H1 (cell line): ENCODE data around the gene ERICH6. TPM values are rescaled to one million over a fixed set of nuclear protein-coding genes. Genes with fewer than 3 reads are reported as not detected.

Experiments
- CTCF ChIA-PET: fragments of 300-600 bp; sonication (Branson Sonifier 250); formaldehyde crosslinking; loops from one replicate; lab custom pipeline; 2021; ENCODE audit not compliant: partially characterized antibody; lab: Charles Lee
- POLR2A ChIA-PET: fragments of 300-600 bp; sonication (Branson Sonifier 250); formaldehyde crosslinking; loops from one replicate; lab custom pipeline; 2021; ENCODE audit warnings: inconsistent platforms; ENCODE audit not compliant: partially characterized antibody; lab: Charles Lee
- DNase-seq, 2 experiments: peaks; one replicate each; pipeline versions ENCODE4 v3.0.0 to v3.0.0-alpha.2; 2010 to 2022; ENCODE audit warnings: low spot score in 2 of 2, low read depth in 1 of 2, mixed read lengths in 1 of 2
- FAIRE-seq: peaks from 2 replicates; lab custom pipeline; 2011; peaks lifted over from hg19 to GRCh38; lab: Jason Lieb, UNC
- H2AFZ ChIP-seq: 2 replicates; pipeline ENCODE4 v1.8.1; 2012; ENCODE audit warnings: low read length, inconsistent platforms
- H2AK5ac ChIP-seq: 2 replicates; pipeline ENCODE4 v1.6.1; 2013; ENCODE audit warnings: low read depth, low read length
- H2BK120ac ChIP-seq: replicated peaks from 2 replicates; pipeline ENCODE3; 2013; ENCODE audit warnings: low read depth, low read length, inconsistent platforms
- H2BK12ac ChIP-seq: 2 replicates; pipeline ENCODE4 v1.6.1; 2013; ENCODE audit warnings: low read depth, low read length
- H2BK15ac ChIP-seq: 2 replicates; pipeline ENCODE4 v1.6.1; 2013; ENCODE audit warnings: low read length
- H2BK20ac ChIP-seq: 2 replicates; pipeline ENCODE4 v1.6.1; 2013; ENCODE audit warnings: low read length
- H2BK5ac ChIP-seq: 2 replicates; pipeline ENCODE4 v1.6.1; 2013; ENCODE audit warnings: low read depth, low read length
- H3K14ac ChIP-seq: 2 replicates; pipeline ENCODE4 v1.6.1; 2013; ENCODE audit warnings: inconsistent platforms; ENCODE audit not compliant: insufficient read length
- H3K18ac ChIP-seq: 2 replicates; pipeline ENCODE4 v1.6.1; 2013; ENCODE audit warnings: low read length; ENCODE audit errors: extremely low read depth
- H3K23ac ChIP-seq: 2 replicates; pipeline ENCODE4 v1.6.1; 2013; ENCODE audit warnings: inconsistent platforms; ENCODE audit not compliant: insufficient read length
- H3K23me2 ChIP-seq: 2 replicates; pipeline ENCODE4 v1.6.1; 2013; ENCODE audit warnings: low read depth, low read length
- H3K27ac ChIP-seq: 2 replicates; pipeline ENCODE4 v1.6.1; 2011; ENCODE audit warnings: low read depth, low read length, inconsistent platforms
- H3K27me3 ChIP-seq, 4 experiments: replicated peaks in 1 of 4; 1 replicate in 1 of 4; 2 replicates in 3 of 4; pipeline versions ENCODE4 v1.6.1 to v1.8.1; 2011 to 2013; ENCODE audit warnings: low read length in 3 of 4, mild to moderate bottlenecking in 3 of 4, inconsistent platforms in 2 of 4, mixed read lengths in 2 of 4, moderate library complexity in 1 of 4; ENCODE audit not compliant: control insufficient read depth in 3 of 4, insufficient read depth in 3 of 4; ENCODE audit errors: extremely low read depth in 1 of 4
- H3K36me3 ChIP-seq, 4 experiments: 2 replicates each; pipeline versions ENCODE4 v1.6.1 to v1.8.1; 2011 to 2013; ENCODE audit warnings: mild to moderate bottlenecking in 4 of 4, low read length in 3 of 4, moderate library complexity in 2 of 4, control low read depth in 1 of 4, inconsistent platforms in 1 of 4; ENCODE audit not compliant: insufficient read depth in 4 of 4, control insufficient read depth in 2 of 4
- H3K4ac ChIP-seq: replicated peaks from 2 replicates; pipeline ENCODE3; 2013; ENCODE audit warnings: low read length, low read depth, mixed read lengths, inconsistent platforms; ENCODE audit not compliant: insufficient read length
- H3K4me1 ChIP-seq, 4 experiments: replicated peaks in 1 of 4; 1 replicate in 1 of 4; 2 replicates in 3 of 4; pipeline versions ENCODE4 v1.6.1 to v1.8.1; 2011 to 2013; ENCODE audit warnings: low read length in 3 of 4, inconsistent platforms in 2 of 4, mixed read lengths in 1 of 4; ENCODE audit not compliant: insufficient read depth in 4 of 4, control insufficient read depth in 3 of 4
- H3K4me2 ChIP-seq, 2 experiments: 2 replicates each; pipeline versions ENCODE4 v1.6.1 to v1.8.1; 2011 to 2013; ENCODE audit warnings: low read depth in 2 of 2, low read length in 2 of 2, control low read depth in 1 of 2, inconsistent platforms in 1 of 2, mild to moderate bottlenecking in 1 of 2; ENCODE audit not compliant: insufficient read depth in 1 of 2
- H3K4me3 ChIP-seq, 4 experiments: fragments of 200-600, 300-600 bp in 1 of 4; sonication (generic), shearing (Covaris generic), sonication (Bioruptor Twin) in 1 of 4; 2 replicates each; pipeline versions ENCODE4 v1.5.1 to v1.8.1; 2011 to 2016; ENCODE audit warnings: low read length in 4 of 4, low read depth in 3 of 4, control low read depth in 2 of 4, inconsistent platforms in 2 of 4, mild to moderate bottlenecking in 2 of 4, mixed read lengths in 1 of 4, moderate library complexity in 1 of 4; ENCODE audit not compliant: insufficient read depth in 2 of 4; ENCODE audit errors: extremely low read depth in 1 of 4
- H3K56ac ChIP-seq: replicated peaks from 2 replicates; pipeline ENCODE3; 2013; ENCODE audit warnings: low read depth, mild to moderate bottlenecking, mixed read lengths, low read length, inconsistent platforms; ENCODE audit not compliant: insufficient read length
- H3K79me1 ChIP-seq: 2 replicates; pipeline ENCODE4 v1.6.1; 2013; ENCODE audit warnings: low read depth, low read length, control low read depth
- H3K79me2 ChIP-seq, 2 experiments: 2 replicates each; pipeline versions ENCODE4 v1.6.1 to v1.8.1; 2012 to 2013; ENCODE audit warnings: low read length in 2 of 2, mild to moderate bottlenecking in 2 of 2, inconsistent platforms in 1 of 2; ENCODE audit not compliant: insufficient read depth in 2 of 2, control insufficient read depth in 1 of 2
- H3K9ac ChIP-seq, 4 experiments: replicated peaks in 1 of 4; 1 replicate in 1 of 4; 2 replicates in 3 of 4; pipeline versions ENCODE4 v1.6.1 to v1.8.1; 2011 to 2013; ENCODE audit warnings: low read depth in 3 of 4, low read length in 3 of 4, control low read depth in 2 of 4, mild to moderate bottlenecking in 2 of 4, moderate library complexity in 2 of 4, inconsistent platforms in 1 of 4; ENCODE audit errors: extremely low read depth in 1 of 4
- H3K9me3 ChIP-seq, 2 experiments: 2 replicates each; pipeline versions ENCODE4 v1.6.1 to v1.8.1; 2012 to 2013; ENCODE audit warnings: mild to moderate bottlenecking in 2 of 2, moderate library complexity in 2 of 2, control low read depth in 1 of 2, inconsistent platforms in 1 of 2, low read depth in 1 of 2, low read length in 1 of 2, mixed read lengths in 1 of 2; ENCODE audit not compliant: insufficient read depth in 2 of 2
- H4K20me1 ChIP-seq, 2 experiments: replicated peaks in 1 of 2; 2 replicates each; pipeline versions ENCODE3 to v1.8.1; 2011 to 2013; ENCODE audit warnings: inconsistent platforms in 2 of 2, low read length in 2 of 2, mild to moderate bottlenecking in 1 of 2; ENCODE audit not compliant: insufficient read depth in 2 of 2, control insufficient read depth in 1 of 2
- H4K5ac ChIP-seq: 2 replicates; pipeline ENCODE4 v1.6.1; 2013; ENCODE audit warnings: low read length, low read depth, mixed read lengths, inconsistent platforms; ENCODE audit not compliant: insufficient read length
- H4K8ac ChIP-seq: 2 replicates; pipeline ENCODE4 v1.8.0; 2013; ENCODE audit warnings: mild to moderate bottlenecking, moderate library complexity, low read length, inconsistent platforms; ENCODE audit not compliant: insufficient read depth; ENCODE audit errors: extremely low read depth
- H4K91ac ChIP-seq: replicated peaks from 2 replicates; pipeline ENCODE3; 2013; ENCODE audit warnings: low read length, mixed read lengths, inconsistent platforms; ENCODE audit not compliant: insufficient read length
- CBX5 ChIP-seq: fragments of 300-800, 300-1000 bp; sonication (generic); IDR thresholded peaks from 2 replicates; pipeline ENCODE4 v1.7.1; 2016; ENCODE audit warnings: antibody characterized with exemption, low read length, low read depth
- CBX8 ChIP-seq: fragments of 300-800, 300-1000 bp; sonication (generic); IDR thresholded peaks from 2 replicates; pipeline ENCODE4 v1.7.1; 2016; ENCODE audit warnings: low read depth, low read length, borderline replicate concordance
- CEBPB ChIP-seq: IDR thresholded peaks from 2 replicates; pipeline ENCODE4 v1.6.1; 2012; ENCODE audit warnings: low read depth, low read length
- CHD1 ChIP-seq: IDR thresholded peaks from 2 replicates; pipeline ENCODE4 v1.6.1; 2012; ENCODE audit warnings: low read depth, low read length, improper control_type of control experiment
- EP300 ChIP-seq, 2 experiments: IDR thresholded peaks; 1 replicate in 1 of 2; 2 replicates in 1 of 2; pipeline ENCODE4 v1.6.1; 2011 to 2012; ENCODE audit warnings: low read depth in 2 of 2, low read length in 2 of 2, mild to moderate bottlenecking in 2 of 2, borderline replicate concordance in 1 of 2, inconsistent platforms in 1 of 2, moderate library complexity in 1 of 2
- HDAC6 ChIP-seq: IDR thresholded peaks from one replicate; pipeline ENCODE4 v1.7.1; 2012; ENCODE audit warnings: low read depth, mild to moderate bottlenecking, inconsistent platforms, low read length, moderate library complexity
- NRF1 ChIP-seq: IDR thresholded peaks from 2 replicates; pipeline ENCODE4 v1.6.1; 2011; ENCODE audit warnings: mild to moderate bottlenecking, low read depth, low read length, improper control_type of control experiment
- RFX5 ChIP-seq: IDR thresholded peaks from 2 replicates; pipeline ENCODE4 v1.6.1; 2011; ENCODE audit warnings: low read depth, low read length, improper control_type of control experiment, borderline replicate concordance
- RXRA ChIP-seq: IDR thresholded peaks from 2 replicates; pipeline ENCODE4 v1.6.1; 2011; ENCODE audit warnings: low read depth, mild to moderate bottlenecking, low read length, moderate library complexity; ENCODE audit not compliant: insufficient read depth
- SIRT6 ChIP-seq: IDR thresholded peaks from one replicate; pipeline ENCODE4 v1.7.1; 2012; ENCODE audit warnings: low read length, inconsistent platforms
- TAF1 ChIP-seq: IDR thresholded peaks from 2 replicates; pipeline ENCODE4 v1.6.1; 2011; ENCODE audit warnings: mild to moderate bottlenecking, low read depth, low read length
- TBP ChIP-seq: IDR thresholded peaks from 2 replicates; pipeline ENCODE4 v1.6.1; 2011; ENCODE audit warnings: low read depth, low read length, improper control_type of control experiment
- TCF12 ChIP-seq: IDR thresholded peaks from 2 replicates; pipeline ENCODE4 v1.6.1; 2011; ENCODE audit warnings: low read depth, mild to moderate bottlenecking, low read length
- TEAD4 ChIP-seq: IDR thresholded peaks from 2 replicates; pipeline ENCODE4 v1.6.1; 2012; ENCODE audit warnings: low read depth, low read length, inconsistent platforms, mixed read lengths
- polyA plus RNA-seq, 7 experiments: library from polyadenylated mRNA; depleted of rRNA in 3 of 7; stranded (reverse) in 5 of 7; unstranded in 2 of 7; fragments of >200 nt in 5 of 7; fragments of 200-250 nt in 2 of 7; gene quantifications; 1 replicate in 5 of 7; 2 replicates in 1 of 7; 4 replicates in 1 of 7; pipeline versions ENCODE4 v1.2.1 to v1.2.3, GENCODE V29; 2011 to 2013; ENCODE audit warnings: missing spikeins in 2 of 7, mixed read lengths in 2 of 7
- total RNA-seq: library from RNA; stranded (reverse); fragmentation: NEBNext Ultra II Directional; extraction: Animal tissue kit (Norgen Biotek cat#: 25700); gene quantifications from 2 replicates; pipeline ENCODE4 v1.2.1, GENCODE V29; 2021
- TF ChIP-seq, protein P1 (sequence below): IDR thresholded peaks from 2 replicates; pipeline ENCODE4 v1.6.1; 2012; ENCODE audit warnings: inconsistent platforms

ERICH6 gene
- total and polyA plus RNA-seq, 2 of the 8 experiments (the other 6 are each of a cell fraction or from before 2014, with no cell fraction given): not detected

DNA sequence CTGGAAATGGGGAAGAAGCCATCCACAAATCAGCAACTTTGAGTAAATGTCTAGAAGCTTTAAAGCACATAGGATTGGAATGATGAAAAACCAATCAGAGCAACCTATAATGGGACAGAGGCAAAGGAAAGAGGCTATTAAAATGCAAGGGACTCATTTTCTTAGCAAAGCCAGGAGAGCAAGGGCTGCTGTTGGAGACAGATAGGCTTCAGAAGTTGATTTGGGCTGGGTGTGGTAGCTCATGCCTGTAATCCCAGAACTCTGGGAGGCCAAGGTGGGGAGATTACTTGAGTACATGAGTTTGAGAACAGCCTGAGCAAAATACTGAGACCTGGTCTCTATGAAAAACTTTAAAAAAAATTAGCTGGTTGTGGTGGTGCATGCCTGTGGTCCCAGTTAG lies 16.1 kb downstream of the ERICH6 start:
- H3K23me2 ChIP-seq: no peaks in the 10 kb centered on the region
- no peak for TF ChIP-seq CBX5
- no peak for TF ChIP-seq CHD1
- TF ChIP-seq RFX5: no peak
- no peak for TF ChIP-seq RXRA
- no peak for TF ChIP-seq SIRT6
- TF ChIP-seq TBP: no peak
- TF ChIP-seq TAF1: no peak
- no peak for TF ChIP-seq CEBPB
- no peak for TF ChIP-seq TCF12
- TF ChIP-seq HDAC6: no peak
- TF ChIP-seq, protein P1, sequence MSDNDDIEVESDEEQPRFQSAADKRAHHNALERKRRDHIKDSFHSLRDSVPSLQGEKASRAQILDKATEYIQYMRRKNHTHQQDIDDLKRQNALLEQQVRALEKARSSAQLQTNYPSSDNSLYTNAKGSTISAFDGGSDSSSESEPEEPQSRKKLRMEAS: no peak
- TF ChIP-seq NRF1: no peak
- no peak for TF ChIP-seq CBX8
- no peak for TF ChIP-seq EP300 (IDR thresholded peaks at IDR 0.05; ENCODE audit: borderline replicate concordance in 1 of 2, low read depth in 2 of 2, low read length in 2 of 2)
- TF ChIP-seq TEAD4: no peak
- DNase-seq: no peak
- no peak overlapping the region for H2BK20ac ChIP-seq
- H3K9me3 ChIP-seq: peaks cover 4 to 11% of the 10 kb centered on the region in 2 experiments; a peak in 3 of 4 replicates
- H3K4me1 ChIP-seq: no peaks in the 10 kb centered on the region
- no peak overlapping the region for H3K56ac ChIP-seq
- H3K27me3 ChIP-seq: no peaks in the 10 kb centered on the region
- H2AFZ ChIP-seq: no peak overlapping the region
- no peak overlapping the region for H3K4me2 ChIP-seq
- no peak overlapping the region for H2BK120ac ChIP-seq
- H2AK5ac ChIP-seq: no peak overlapping the region
- H3K14ac ChIP-seq: no peak overlapping the region
- H4K20me1 ChIP-seq: no peaks in the 10 kb centered on the region
- no peak overlapping the region for H4K5ac ChIP-seq
- no peak overlapping the region for H4K91ac ChIP-seq
- POLR2A ChIA-PET: interaction anchor here (1.3 kb wide), 1 partner anchor 16 kb away, joined by 3 read pairs; the partner anchor contains the start of gene ERICH6
- no peak overlapping the region for H3K4me3 ChIP-seq
- H3K23ac ChIP-seq: no peak overlapping the region
- no peaks in the 10 kb centered on the region for H3K36me3 ChIP-seq
- H3K4ac ChIP-seq: no peak overlapping the region
- H2BK12ac ChIP-seq: no peak overlapping the region
- no peaks in the 10 kb centered on the region for H3K79me2 ChIP-seq
- no peak overlapping the region for H2BK5ac ChIP-seq
- no peak overlapping the region for H3K9ac ChIP-seq
- no peak overlapping the region for H3K18ac ChIP-seq
- no peak overlapping the region for H2BK15ac ChIP-seq
- H3K79me1 ChIP-seq: no peaks in the 10 kb centered on the region
- CTCF ChIA-PET: interaction anchor here (0.8 to 1.0 kb wide), 2 partner anchors 33 to 184 kb away, joined by 3 read pairs; no protein-coding TSS in a partner anchor
- no peak overlapping the region for H3K27ac ChIP-seq
- no peak for FAIRE-seq
- no peak overlapping the region for H4K8ac ChIP-seq
